ENCODE results near the gene TXLNB. TPM values are rescaled to one million over a fixed set of nuclear protein-coding genes. Genes with fewer than 3 reads are reported as not detected.
"Not testable (repeated sequence)": the region's sequence is repeated elsewhere in the genome, so short reads cannot be mapped to it uniquely, and the experiment has no call there.

TXLNB gene
- total RNA-seq, 1 experiment from 2014 or later = not detected

DNA sequence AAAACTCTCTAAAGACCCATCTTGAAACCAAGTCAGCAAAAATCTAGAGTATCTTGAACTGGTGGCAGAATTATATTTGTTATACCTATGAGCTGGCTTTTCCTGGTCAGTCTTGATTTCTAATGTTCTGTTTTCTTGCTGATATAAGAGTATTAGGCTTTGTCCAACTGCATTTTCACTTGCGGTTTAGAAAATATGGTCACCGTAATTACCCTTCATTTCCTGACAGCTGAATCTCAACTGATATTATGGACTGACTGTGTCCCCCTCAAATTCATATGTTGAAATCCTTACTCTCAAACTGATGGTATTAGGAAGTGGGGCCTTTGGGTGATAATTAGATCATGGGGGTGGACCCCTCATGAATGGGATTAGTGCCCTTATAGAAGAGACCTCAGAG, 72.1 kb downstream of the TXLNB start:
- intact Hi-C loops (cut with micrococcal nuclease; ENCODE audit: unreplicated experiment) = loop anchor here (1.0 to 10.0 kb wide), 2 partner anchors 145 to 825 kb away; no protein-coding TSS in a partner anchor
- no peak for DNase-seq (ENCODE audit: low spot score)
- peaks cover 6% of the 10 kb centered on the region for H3K9me3 ChIP-seq (ENCODE audit: low read depth, low read length, poor library complexity, severe bottlenecking)
- peak overlapping the region; percentile 49 for H3K27ac ChIP-seq (ENCODE audit: low read depth, low read length, poor library complexity, severe bottlenecking)
- TF ChIP-seq, protein P1, sequence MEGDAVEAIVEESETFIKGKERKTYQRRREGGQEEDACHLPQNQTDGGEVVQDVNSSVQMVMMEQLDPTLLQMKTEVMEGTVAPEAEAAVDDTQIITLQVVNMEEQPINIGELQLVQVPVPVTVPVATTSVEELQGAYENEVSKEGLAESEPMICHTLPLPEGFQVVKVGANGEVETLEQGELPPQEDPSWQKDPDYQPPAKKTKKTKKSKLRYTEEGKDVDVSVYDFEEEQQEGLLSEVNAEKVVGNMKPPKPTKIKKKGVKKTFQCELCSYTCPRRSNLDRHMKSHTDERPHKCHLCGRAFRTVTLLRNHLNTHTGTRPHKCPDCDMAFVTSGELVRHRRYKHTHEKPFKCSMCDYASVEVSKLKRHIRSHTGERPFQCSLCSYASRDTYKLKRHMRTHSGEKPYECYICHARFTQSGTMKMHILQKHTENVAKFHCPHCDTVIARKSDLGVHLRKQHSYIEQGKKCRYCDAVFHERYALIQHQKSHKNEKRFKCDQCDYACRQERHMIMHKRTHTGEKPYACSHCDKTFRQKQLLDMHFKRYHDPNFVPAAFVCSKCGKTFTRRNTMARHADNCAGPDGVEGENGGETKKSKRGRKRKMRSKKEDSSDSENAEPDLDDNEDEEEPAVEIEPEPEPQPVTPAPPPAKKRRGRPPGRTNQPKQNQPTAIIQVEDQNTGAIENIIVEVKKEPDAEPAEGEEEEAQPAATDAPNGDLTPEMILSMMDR (conservative IDR thresholded peaks at IDR 0.05; ENCODE audit: low read depth, low read length) = no peak
- TF ChIP-seq EZH2 (IDR thresholded peaks at IDR 0.05; ENCODE audit: borderline replicate concordance, low read depth, low read length, poor library complexity, severe bottlenecking) = no peak
- H3K27me3 ChIP-seq (replicated peaks; ENCODE audit: insufficient read depth, low read depth, low read length, poor library complexity) = no peaks in the 10 kb centered on the region
- POLR2A ChIA-PET (ENCODE audit: low non-redundant PET) = no interaction called here
- BruUV-seq (replicated peaks) = no TSS peak
- H3K4me3 ChIP-seq (ENCODE audit: low read depth, low read length, poor library complexity, severe bottlenecking) = no peak overlapping the region
- CTCF ChIA-PET = interaction anchor here (0.5 to 1.8 kb wide), 7 partner anchors 8 to 150 kb away, joined by 3 to 21 read pairs (median 4); no protein-coding TSS in a partner anchor
- H3K4me1 ChIP-seq (ENCODE audit: insufficient read depth, low read length, poor library complexity, severe bottlenecking) = peaks cover 8% of the 10 kb centered on the region
- no peaks in the 10 kb centered on the region for H3K36me3 ChIP-seq (ENCODE audit: insufficient read depth, low read length, poor library complexity, severe bottlenecking)

DNA sequence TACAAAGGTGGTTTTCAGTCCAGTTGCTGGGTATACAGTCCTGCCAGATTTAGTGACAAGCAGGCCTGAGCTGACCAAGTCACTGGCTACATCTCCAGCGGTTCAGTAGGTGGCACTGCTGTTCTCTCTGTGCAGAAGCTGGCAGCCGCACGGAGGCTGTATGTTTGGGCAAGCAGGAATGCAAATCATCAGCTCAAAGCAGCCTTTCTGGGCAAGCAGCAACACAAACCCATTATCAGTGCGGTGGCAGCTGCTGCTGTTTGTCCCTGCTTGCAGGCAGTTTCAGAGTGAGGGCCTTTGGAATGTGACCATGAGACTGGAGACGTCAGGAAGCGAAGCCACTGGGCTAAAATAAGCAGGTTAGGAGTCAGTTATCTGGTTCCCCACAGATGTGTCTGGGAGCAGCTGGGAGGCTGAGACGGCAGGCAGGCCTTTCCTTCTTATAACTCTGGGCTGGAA, 72.5 kb downstream of the TXLNB start:
- H3K4me3 ChIP-seq (ENCODE audit: low read depth, low read length, poor library complexity, severe bottlenecking) = no peak overlapping the region
- no peaks in the 10 kb centered on the region for H3K36me3 ChIP-seq (ENCODE audit: insufficient read depth, low read length, poor library complexity, severe bottlenecking)
- H3K27ac ChIP-seq (ENCODE audit: low read depth, low read length, poor library complexity, severe bottlenecking) = peak overlapping the region; percentile 49
- no TSS peak for BruUV-seq (replicated peaks)
- intact Hi-C loops (cut with micrococcal nuclease; ENCODE audit: unreplicated experiment) = loop anchor here (1.0 to 10.0 kb wide), 2 partner anchors 145 to 826 kb away; no protein-coding TSS in a partner anchor
- CTCF ChIA-PET = interaction anchor here (0.5 to 1.8 kb wide), 9 partner anchors 9 to 796 kb away, joined by 3 to 21 read pairs (median 4); no protein-coding TSS in a partner anchor
- peaks cover 8% of the 10 kb centered on the region for H3K4me1 ChIP-seq (ENCODE audit: insufficient read depth, low read length, poor library complexity, severe bottlenecking)
- H3K27me3 ChIP-seq (replicated peaks; ENCODE audit: insufficient read depth, low read depth, low read length, poor library complexity) = no peaks in the 10 kb centered on the region
- peak; percentile 90 for DNase-seq (ENCODE audit: low spot score)
- POLR2A ChIA-PET (ENCODE audit: low non-redundant PET) = no interaction called here
- peaks cover 6% of the 10 kb centered on the region for H3K9me3 ChIP-seq (ENCODE audit: low read depth, low read length, poor library complexity, severe bottlenecking)
- no peak for TF ChIP-seq EZH2 (IDR thresholded peaks at IDR 0.05; ENCODE audit: borderline replicate concordance, low read depth, low read length, poor library complexity, severe bottlenecking)
- TF ChIP-seq, protein P1 (conservative IDR thresholded peaks at IDR 0.05; ENCODE audit: low read depth, low read length) = peak; percentile 85

DNA sequence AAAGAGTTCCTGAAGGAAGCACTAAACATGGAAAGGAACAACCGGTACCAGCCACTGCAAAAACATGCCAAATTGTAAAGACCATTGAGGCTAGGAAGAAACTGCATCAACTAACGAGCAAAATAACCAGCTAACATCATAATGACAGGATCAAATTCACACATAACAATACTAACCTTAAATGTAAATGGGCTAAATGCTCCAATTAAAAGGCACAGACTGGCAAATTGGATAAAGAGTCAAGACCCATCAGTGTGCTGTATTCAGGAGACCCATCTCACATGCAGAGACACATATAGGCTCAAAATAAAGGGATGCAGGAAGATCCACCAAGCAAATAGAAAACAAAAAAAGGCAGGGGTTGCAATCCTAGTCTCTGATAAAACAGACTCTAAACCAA, 79.3 kb downstream of the TXLNB start:
- H3K9me3 ChIP-seq (ENCODE audit: low read depth, low read length, poor library complexity, severe bottlenecking); CTCF ChIA-PET; DNase-seq (ENCODE audit: low spot score); POLR2A ChIA-PET (ENCODE audit: low non-redundant PET); BruUV-seq (replicated peaks); H3K4me1 ChIP-seq (ENCODE audit: insufficient read depth, low read length, poor library complexity, severe bottlenecking); H3K27ac ChIP-seq (ENCODE audit: low read depth, low read length, poor library complexity, severe bottlenecking); H3K36me3 ChIP-seq (ENCODE audit: insufficient read depth, low read length, poor library complexity, severe bottlenecking); H3K4me3 ChIP-seq (ENCODE audit: low read depth, low read length, poor library complexity, severe bottlenecking); H3K27me3 ChIP-seq (replicated peaks; ENCODE audit: insufficient read depth, low read depth, low read length, poor library complexity): not testable (repeated sequence)
- intact Hi-C loops (cut with micrococcal nuclease; ENCODE audit: unreplicated experiment) = loop anchor here (10.0 kb wide), 1 partner anchor 832 kb away; no protein-coding TSS in a partner anchor

DNA sequence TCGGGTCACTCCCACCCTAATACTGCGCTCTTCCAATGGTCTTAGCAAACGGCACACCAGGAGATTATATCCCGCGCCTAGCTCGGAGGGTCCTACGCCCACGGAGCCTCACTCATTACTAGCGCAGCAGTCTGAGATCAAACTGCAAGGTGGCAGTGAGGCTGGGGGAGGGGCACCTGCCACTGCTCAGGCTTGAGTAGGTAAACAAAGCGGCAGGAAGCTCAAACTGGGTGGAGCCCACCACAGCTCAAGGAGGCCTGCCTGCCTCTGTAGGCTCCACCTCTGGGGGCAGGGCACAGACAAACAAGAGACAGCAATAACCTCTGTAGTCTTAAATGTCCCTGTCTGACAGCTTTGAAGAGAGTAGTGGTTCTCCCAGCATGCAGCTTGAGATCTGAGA, 81.0 kb downstream of the TXLNB start:
- H3K36me3 ChIP-seq (ENCODE audit: insufficient read depth, low read length, poor library complexity, severe bottlenecking); H3K4me3 ChIP-seq (ENCODE audit: low read depth, low read length, poor library complexity, severe bottlenecking); H3K4me1 ChIP-seq (ENCODE audit: insufficient read depth, low read length, poor library complexity, severe bottlenecking); CTCF ChIA-PET; POLR2A ChIA-PET (ENCODE audit: low non-redundant PET); BruUV-seq (replicated peaks); H3K27me3 ChIP-seq (replicated peaks; ENCODE audit: insufficient read depth, low read depth, low read length, poor library complexity); H3K27ac ChIP-seq (ENCODE audit: low read depth, low read length, poor library complexity, severe bottlenecking); DNase-seq (ENCODE audit: low spot score); H3K9me3 ChIP-seq (ENCODE audit: low read depth, low read length, poor library complexity, severe bottlenecking): not testable (repeated sequence)
- intact Hi-C loops (cut with micrococcal nuclease; ENCODE audit: unreplicated experiment) = loop anchor here (10.0 kb wide), 1 partner anchor 834 kb away; no protein-coding TSS in a partner anchor

Data from A673 (cell line).